ENCODE data around the gene CAPZB.

CAPZB gene

GRCh38 chr1:19436716-19437476 is 48.4 kb downstream of the CAPZB start:
- TF ChIP-seq CTCF (IDR thresholded peaks at IDR 0.05; ENCODE audit: low read depth, low read length, missing control alignments): no peak
- Histone ChIP-seq H3K4me3 (ENCODE audit: low read depth, low read length) (no peak overlapping the region), H3K36me3 (replicated peaks) (no peaks in the 10 kb centered on the region), H3K27me3 (replicated peaks) (no peaks in the 10 kb centered on the region), H3K27ac (peak overlapping the region; percentile 89)
- in situ Hi-C loops (cut with HindIII; ENCODE audit: low pct_ligation_motif_present, low sequenced_read_pairs): no loop called here
- DNase-seq: peak; percentile 78

DNA sequence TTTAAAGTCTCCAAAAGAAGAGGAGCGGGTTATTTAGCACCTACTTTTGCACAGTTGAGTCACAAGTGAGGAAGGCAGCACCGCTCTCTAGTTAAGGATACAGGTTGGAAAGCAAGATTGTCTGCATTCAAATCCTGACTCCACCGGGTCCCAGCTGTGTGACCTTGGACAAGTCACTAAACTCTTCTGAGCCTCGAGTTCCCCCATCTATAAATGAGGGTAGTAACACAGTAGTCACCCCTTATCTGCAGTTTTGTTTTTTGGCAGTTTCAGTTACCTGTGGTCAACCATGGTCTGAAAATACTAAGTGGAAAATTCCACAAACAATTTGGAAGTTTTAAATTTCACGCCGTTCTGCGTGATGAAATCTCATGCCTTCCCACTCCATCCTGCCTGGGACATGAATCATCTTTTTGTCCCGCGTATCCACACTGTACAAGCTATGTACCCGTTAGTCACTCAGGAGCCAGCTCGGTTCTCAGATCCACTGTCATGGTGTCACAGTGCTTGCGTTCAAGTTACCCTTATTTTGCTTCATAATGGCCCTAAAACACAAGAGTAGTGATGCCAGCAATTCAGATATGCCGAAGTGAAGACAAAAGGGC is 49.4 kb downstream of the CAPZB start:
- Histone ChIP-seq H3K27ac (peak overlapping the region; percentile 89), H3K27me3 (replicated peaks) (no peaks in the 10 kb centered on the region), H3K36me3 (replicated peaks) (no peaks in the 10 kb centered on the region), H3K4me3 (ENCODE audit: low read depth, low read length) (no peak overlapping the region)
- no peak for TF ChIP-seq CTCF (IDR thresholded peaks at IDR 0.05; ENCODE audit: low read depth, low read length, missing control alignments)
- peak; percentile 79 for DNase-seq
- in situ Hi-C loops (cut with HindIII; ENCODE audit: low pct_ligation_motif_present, low sequenced_read_pairs): no loop called here

DNA sequence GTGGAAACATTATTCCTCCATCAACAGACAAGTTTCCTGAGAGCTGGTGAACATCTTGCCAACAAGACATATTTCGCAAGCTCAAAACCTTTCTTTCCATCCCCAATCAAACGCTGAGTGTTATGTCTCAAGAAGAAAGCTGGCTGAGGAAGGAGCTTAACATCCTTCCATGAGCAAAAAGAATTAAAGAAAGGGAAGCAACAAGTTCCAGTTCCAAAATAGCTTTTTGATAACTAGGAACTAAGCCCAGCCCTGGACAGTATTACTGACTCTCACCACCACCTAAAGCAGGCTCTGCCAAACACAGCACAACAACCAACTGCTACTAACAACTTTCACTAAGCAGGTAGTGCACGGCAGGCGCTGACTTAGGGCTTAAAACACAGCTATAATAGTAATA is 50.2 kb downstream of the CAPZB start:
- no peaks in the 10 kb centered on the region for H3K36me3 ChIP-seq (replicated peaks)
- no peaks in the 10 kb centered on the region for H3K27me3 ChIP-seq (replicated peaks)
- H3K27ac ChIP-seq: peak overlapping the region; percentile 89
- DNase-seq: no peak
- in situ Hi-C loops (cut with HindIII; ENCODE audit: low pct_ligation_motif_present, low sequenced_read_pairs): no loop called here
- H3K4me3 ChIP-seq (ENCODE audit: low read depth, low read length): no peak overlapping the region
- no peak for TF ChIP-seq CTCF (IDR thresholded peaks at IDR 0.05; ENCODE audit: low read depth, low read length, missing control alignments)

- H3K27ac ChIP-seq: no peak overlapping the region
- no peak for TF ChIP-seq CTCF (IDR thresholded peaks at IDR 0.05; ENCODE audit: low read depth, low read length, missing control alignments)
- H3K4me3 ChIP-seq (ENCODE audit: low read depth, low read length): no peak overlapping the region
- H3K27me3 ChIP-seq (replicated peaks): no peaks in the 10 kb centered on the region
- no peak for DNase-seq
- in situ Hi-C loops (cut with HindIII; ENCODE audit: low pct_ligation_motif_present, low sequenced_read_pairs): no loop called here
- H3K36me3 ChIP-seq (replicated peaks): no peaks in the 10 kb centered on the region
Measured at GRCh38 chr1:19433719-19433998, 51.7 kb downstream of the CAPZB start.

DNA sequence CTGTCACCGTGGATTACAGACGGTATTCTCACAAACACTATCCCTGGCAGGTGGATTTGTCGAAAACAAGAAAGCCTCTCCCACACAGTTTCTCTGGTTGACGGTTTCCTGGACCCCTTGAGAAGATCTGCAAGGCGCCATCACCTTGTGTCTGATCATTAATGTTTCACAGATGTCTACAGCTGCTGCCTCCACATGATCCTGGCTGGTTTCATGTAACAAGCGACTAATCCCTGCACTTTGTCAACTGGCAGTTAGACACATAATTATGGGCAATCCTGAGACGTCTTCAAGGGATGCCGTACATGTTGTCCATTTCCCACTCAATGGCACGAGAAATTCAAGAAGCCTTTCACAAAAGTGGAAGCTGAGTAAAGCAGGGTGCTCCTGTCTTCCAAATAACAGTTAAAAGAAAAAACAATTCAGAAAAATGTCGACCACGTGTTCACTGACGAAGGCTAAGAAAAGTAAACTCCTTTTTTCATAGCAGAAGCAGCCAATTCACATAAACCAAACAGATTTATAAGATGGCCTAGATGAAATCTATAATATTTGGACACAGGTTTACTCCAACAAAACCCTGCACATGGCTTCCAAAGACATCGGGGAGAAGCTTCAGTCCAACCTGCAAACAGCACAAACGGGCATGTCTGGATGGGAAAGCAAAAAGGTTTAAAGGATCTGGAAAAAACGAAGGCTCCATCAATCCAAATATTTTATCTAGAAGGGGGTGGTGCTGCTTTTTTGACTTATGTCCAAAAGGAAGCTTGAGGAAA is 52.2 kb downstream of the CAPZB start:
- Histone ChIP-seq H3K27ac (no peak overlapping the region), H3K4me3 (ENCODE audit: low read depth, low read length) (no peak overlapping the region), H3K27me3 (replicated peaks) (no peaks in the 10 kb centered on the region), H3K36me3 (replicated peaks) (no peaks in the 10 kb centered on the region)
- no peak for DNase-seq
- in situ Hi-C loops (cut with HindIII; ENCODE audit: low pct_ligation_motif_present, low sequenced_read_pairs): no loop called here
- no peak for TF ChIP-seq CTCF (IDR thresholded peaks at IDR 0.05; ENCODE audit: low read depth, low read length, missing control alignments)

All from brain microvascular endothelial cell (primary cell).